ENCODE measurements around the gene EPHB1.

Gene EPHB1

DNA sequence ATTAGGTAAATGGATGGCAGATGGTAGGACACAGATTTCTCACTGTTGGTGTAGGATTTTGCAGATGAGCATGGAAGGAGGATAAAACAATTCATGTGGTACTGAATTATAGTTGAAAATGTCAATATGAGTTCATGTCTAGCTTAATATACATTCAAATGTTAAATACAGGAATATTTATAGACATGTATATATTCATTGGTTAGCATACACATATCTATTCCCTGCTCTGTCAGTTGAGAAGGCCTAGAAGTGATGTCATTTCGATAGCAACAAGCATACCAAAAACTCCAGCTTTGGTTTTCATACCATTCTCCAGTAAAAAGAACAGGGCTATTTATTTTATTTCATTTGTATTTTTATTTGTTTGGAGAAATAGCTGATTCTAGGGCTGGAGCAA lies 497.1 kb downstream of the EPHB1 start:
- ATAC-seq (ENCODE audit: low read depth) (no peak), DNase-seq (ENCODE audit: low spot score) (no peak)
- H3K27ac ChIP-seq (ENCODE audit: poor library complexity, severe bottlenecking), result no peak overlapping the region
- TF ChIP-seq, protein P1, sequence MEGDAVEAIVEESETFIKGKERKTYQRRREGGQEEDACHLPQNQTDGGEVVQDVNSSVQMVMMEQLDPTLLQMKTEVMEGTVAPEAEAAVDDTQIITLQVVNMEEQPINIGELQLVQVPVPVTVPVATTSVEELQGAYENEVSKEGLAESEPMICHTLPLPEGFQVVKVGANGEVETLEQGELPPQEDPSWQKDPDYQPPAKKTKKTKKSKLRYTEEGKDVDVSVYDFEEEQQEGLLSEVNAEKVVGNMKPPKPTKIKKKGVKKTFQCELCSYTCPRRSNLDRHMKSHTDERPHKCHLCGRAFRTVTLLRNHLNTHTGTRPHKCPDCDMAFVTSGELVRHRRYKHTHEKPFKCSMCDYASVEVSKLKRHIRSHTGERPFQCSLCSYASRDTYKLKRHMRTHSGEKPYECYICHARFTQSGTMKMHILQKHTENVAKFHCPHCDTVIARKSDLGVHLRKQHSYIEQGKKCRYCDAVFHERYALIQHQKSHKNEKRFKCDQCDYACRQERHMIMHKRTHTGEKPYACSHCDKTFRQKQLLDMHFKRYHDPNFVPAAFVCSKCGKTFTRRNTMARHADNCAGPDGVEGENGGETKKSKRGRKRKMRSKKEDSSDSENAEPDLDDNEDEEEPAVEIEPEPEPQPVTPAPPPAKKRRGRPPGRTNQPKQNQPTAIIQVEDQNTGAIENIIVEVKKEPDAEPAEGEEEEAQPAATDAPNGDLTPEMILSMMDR (IDR thresholded peaks at IDR 0.05; ENCODE audit: poor library complexity, severe bottlenecking), result no peak
- no peaks in the 10 kb centered on the region for H3K9me3 ChIP-seq (ENCODE audit: severe bottlenecking)
- no peaks in the 10 kb centered on the region for H3K36me3 ChIP-seq (ENCODE audit: low read depth)
- H3K4me3 ChIP-seq (ENCODE audit: severe bottlenecking), result no peak overlapping the region
- H3K27me3 ChIP-seq (ENCODE audit: insufficient read depth, poor library complexity, severe bottlenecking), result no peaks in the 10 kb centered on the region
- H3K4me1 ChIP-seq (ENCODE audit: insufficient read depth, poor library complexity, severe bottlenecking), result no peaks in the 10 kb centered on the region

DNA sequence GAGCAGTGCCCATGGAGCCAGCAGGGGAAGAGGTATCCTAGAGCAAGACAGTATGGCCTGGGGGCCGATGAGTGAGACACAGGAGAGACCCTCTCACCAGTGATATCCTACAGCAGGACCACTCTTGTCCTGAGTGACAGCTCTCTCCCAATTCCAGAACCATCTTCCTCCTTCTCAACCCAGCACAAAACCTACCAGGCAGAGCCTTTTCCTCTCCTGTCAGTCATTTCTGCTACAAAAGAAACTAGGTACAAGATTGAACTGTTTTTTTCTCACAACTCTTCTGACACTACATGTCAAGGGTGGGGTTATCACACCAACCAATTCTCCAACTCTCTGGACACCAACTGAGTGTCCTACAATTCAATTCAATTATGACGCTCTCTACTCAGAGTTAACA lies 506.6 kb downstream of the EPHB1 start:
- DNase-seq (ENCODE audit: low spot score) (no peak), ATAC-seq (ENCODE audit: low read depth) (no peak)
- H3K27ac ChIP-seq (ENCODE audit: poor library complexity, severe bottlenecking), result no peak overlapping the region
- H3K4me3 ChIP-seq (ENCODE audit: severe bottlenecking), result no peak overlapping the region
- no peaks in the 10 kb centered on the region for H3K27me3 ChIP-seq (ENCODE audit: insufficient read depth, poor library complexity, severe bottlenecking)
- no peaks in the 10 kb centered on the region for H3K4me1 ChIP-seq (ENCODE audit: insufficient read depth, poor library complexity, severe bottlenecking)
- TF ChIP-seq, protein P1 (IDR thresholded peaks at IDR 0.05; ENCODE audit: poor library complexity, severe bottlenecking), result no peak
- H3K36me3 ChIP-seq (ENCODE audit: low read depth), result no peaks in the 10 kb centered on the region
- H3K9me3 ChIP-seq (ENCODE audit: severe bottlenecking), result no peaks in the 10 kb centered on the region

DNA sequence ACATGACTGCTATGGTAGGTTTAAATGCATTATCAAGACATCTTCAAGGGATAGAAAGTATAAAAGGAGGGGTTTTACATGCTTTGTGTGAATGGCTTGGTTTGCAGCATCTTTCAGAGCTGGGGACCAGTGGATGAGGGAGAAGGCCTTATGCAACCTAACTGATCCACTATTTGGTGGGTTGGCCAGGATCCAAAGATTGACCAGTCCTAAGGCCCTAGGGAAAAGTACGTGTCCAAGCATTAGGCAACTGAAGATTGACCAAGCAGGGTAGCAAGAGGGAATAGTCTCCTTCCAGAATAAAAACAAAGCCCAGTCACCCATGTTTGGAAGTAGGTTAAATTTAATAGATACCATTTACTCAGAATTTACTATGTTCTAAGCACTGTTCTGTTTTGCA lies 509.3 kb downstream of the EPHB1 start:
- Histone ChIP-seq H3K27ac (ENCODE audit: poor library complexity, severe bottlenecking) (no peak overlapping the region), H3K4me3 (ENCODE audit: severe bottlenecking) (no peak overlapping the region), H3K36me3 (ENCODE audit: low read depth) (no peaks in the 10 kb centered on the region), H3K4me1 (ENCODE audit: insufficient read depth, poor library complexity, severe bottlenecking) (no peaks in the 10 kb centered on the region), H3K27me3 (ENCODE audit: insufficient read depth, poor library complexity, severe bottlenecking) (no peaks in the 10 kb centered on the region), H3K9me3 (ENCODE audit: severe bottlenecking) (no peaks in the 10 kb centered on the region)
- DNase-seq (ENCODE audit: low spot score), result no peak
- TF ChIP-seq, protein P1 (IDR thresholded peaks at IDR 0.05; ENCODE audit: poor library complexity, severe bottlenecking), result no peak
- no peak for ATAC-seq (ENCODE audit: low read depth)
